Suprapubic skin (tissue), 4 donors: Measurements from ENCODE around the gene KLK14. TPM values are rescaled to one million over a fixed set of nuclear protein-coding genes. Genes with fewer than 3 reads are reported as not detected.

Experiments used
- DNase-seq, 2 donors: peaks; one replicate each; pipeline ENCODE4 v3.0.0-alpha.2; 2019; ENCODE audit warnings: low spot score in 2 of 2
- H3K27ac ChIP-seq: fragments of 200-600 bp; sonication (generic); one replicate; pipeline ENCODE4 v1.5.1; 2019
- H3K27me3 ChIP-seq: fragments of 200-600 bp; sonication (generic); one replicate; pipeline ENCODE4 v1.5.1; 2019
- H3K36me3 ChIP-seq: fragments of 200-600 bp; sonication (generic); one replicate; pipeline ENCODE4 v1.5.1; 2019
- H3K4me1 ChIP-seq: fragments of 200-600 bp; sonication (generic); one replicate; pipeline ENCODE4 v1.5.1; 2019
- H3K4me3 ChIP-seq: fragments of 200-600 bp; sonication (generic); one replicate; pipeline ENCODE4 v1.5.1; 2019; ENCODE audit warnings: mild to moderate bottlenecking
- H3K9me3 ChIP-seq: fragments of 200-600 bp; sonication (generic); one replicate; pipeline ENCODE4 v1.5.1; 2019
- CTCF ChIP-seq, 2 donors: fragments of 200-600 bp in 1 of 2; fragments of 450-650 bp in 1 of 2; sonication (generic) in 1 of 2; IDR thresholded peaks; one replicate each; pipeline ENCODE4 v1.5.1; 2016 to 2019; ENCODE audit warnings: antibody characterized with exemption in 2 of 2, mild to moderate bottlenecking in 1 of 2, moderate library complexity in 1 of 2
- EP300 ChIP-seq: sonication (generic); formaldehyde crosslinking; IDR thresholded peaks from one replicate; pipeline ENCODE4 v1.6.1; 2017; ENCODE audit warnings: antibody characterized with exemption
- POLR2A ChIP-seq, 2 donors: fragments of 450-650 bp; IDR thresholded peaks; one replicate each; pipeline ENCODE4 v1.6.1; 2017; ENCODE audit warnings: antibody characterized with exemption in 2 of 2, mild to moderate bottlenecking in 2 of 2, moderate library complexity in 2 of 2
- POLR2AphosphoS5 ChIP-seq, 3 donors: sonication (generic); formaldehyde crosslinking; IDR thresholded peaks; one replicate each; pipeline ENCODE4 v1.6.1; 2017; ENCODE audit warnings: antibody characterized with exemption in 3 of 3
- WGBS: methylation state at CpG from one replicate; pipeline ENCODE4 v1.1.5; 2018; 5-methylcytosine and 5-hydroxymethylcytosine counted together
- total RNA-seq, 4 donors: library from RNA; depleted of rRNA; stranded (reverse); fragments of >200 nt; gene quantifications; one replicate each; pipeline ENCODE4 v1.1.0, GENCODE V29; 2016

The KLK14 gene
- total RNA-seq, 4 donors from 2014 or later: 3.8 to 22.8 (median 5.2) TPM

- Histone ChIP-seq H3K4me3 (no peak overlapping the region), H3K27me3 (no peaks in the 10 kb centered on the region), H3K27ac (no peak overlapping the region), H3K9me3 (no peaks in the 10 kb centered on the region), H3K36me3 (no peaks in the 10 kb centered on the region), H3K4me1 (peaks cover 9% of the 10 kb centered on the region)
- no peak for TF ChIP-seq CTCF (IDR thresholded peaks at IDR 0.05)
- no peak for TF ChIP-seq POLR2A (IDR thresholded peaks at IDR 0.05)
- no peak for TF ChIP-seq POLR2AphosphoS5 (IDR thresholded peaks at IDR 0.05)
- TF ChIP-seq EP300: no peak
- DNase-seq: peak in 1 of 2 donors; percentile 40
- WGBS: 8% methylated on average over 4 of the region's 4 CpGs
Observed at GRCh38 chr19:51047031-51047335, 35.7 kb downstream of the KLK14 start.

- WGBS: 79% methylated on average over 11 of the region's 11 CpGs
Observed at GRCh38 chr19:51044327-51044726, 38.4 kb downstream of the KLK14 start.

GRCh38 chr19:51043497-51043896 lies 39.2 kb downstream of the KLK14 start:
- peak in 1 of 2 donors; percentile 24 for DNase-seq
- no peak overlapping the region for H3K27ac ChIP-seq
- H3K9me3 ChIP-seq: no peaks in the 10 kb centered on the region
- H3K4me3 ChIP-seq: no peak overlapping the region
- H3K4me1 ChIP-seq: peaks cover 11% of the 10 kb centered on the region
- TF ChIP-seq EP300 (no peak), CTCF (IDR thresholded peaks at IDR 0.05) (no peak), POLR2AphosphoS5 (IDR thresholded peaks at IDR 0.05) (no peak), POLR2A (IDR thresholded peaks at IDR 0.05) (no peak)
- 88% methylated on average over 7 of the region's 9 CpGs for WGBS
- no peaks in the 10 kb centered on the region for H3K27me3 ChIP-seq
- H3K36me3 ChIP-seq: no peaks in the 10 kb centered on the region

More at GRCh38 chr19:51044327-51044726, 38.4 kb downstream of the KLK14 start:
- Histone ChIP-seq H3K36me3 (no peaks in the 10 kb centered on the region), H3K4me1 (peaks cover 9% of the 10 kb centered on the region), H3K27ac (no peak overlapping the region), H3K27me3 (no peaks in the 10 kb centered on the region), H3K9me3 (no peaks in the 10 kb centered on the region), H3K4me3 (no peak overlapping the region)
- no peak for DNase-seq
- no peak for TF ChIP-seq CTCF (IDR thresholded peaks at IDR 0.05)
- no peak for TF ChIP-seq EP300
- TF ChIP-seq POLR2A (IDR thresholded peaks at IDR 0.05): no peak
- no peak for TF ChIP-seq POLR2AphosphoS5 (IDR thresholded peaks at IDR 0.05)

GRCh38 chr19:51040151-51040550 lies 42.5 kb downstream of the KLK14 start:
- 93% methylated on average over 6 of the region's 6 CpGs for WGBS
- Histone ChIP-seq H3K27me3 (no peaks in the 10 kb centered on the region), H3K36me3 (no peaks in the 10 kb centered on the region), H3K4me3 (no peak overlapping the region), H3K4me1 (peaks cover 5% of the 10 kb centered on the region), H3K27ac (no peak overlapping the region), H3K9me3 (no peaks in the 10 kb centered on the region)
- TF ChIP-seq CTCF (IDR thresholded peaks at IDR 0.05) (no peak), EP300 (no peak)
- DNase-seq: no peak

GRCh38 chr19:51036519-51036918 lies 46.2 kb downstream of the KLK14 start:
- peaks cover 5% of the 10 kb centered on the region for H3K4me1 ChIP-seq
- no peaks in the 10 kb centered on the region for H3K9me3 ChIP-seq
- TF ChIP-seq POLR2AphosphoS5 (IDR thresholded peaks at IDR 0.05): no peak
- no peak for TF ChIP-seq CTCF (IDR thresholded peaks at IDR 0.05)
- TF ChIP-seq POLR2A (IDR thresholded peaks at IDR 0.05): no peak
- TF ChIP-seq EP300: no peak
- DNase-seq: no peak
- peaks cover 8% of the 10 kb centered on the region for H3K27me3 ChIP-seq
- 69% methylated on average over 9 of the region's 9 CpGs for WGBS
- H3K27ac ChIP-seq: no peak overlapping the region
- no peaks in the 10 kb centered on the region for H3K36me3 ChIP-seq
- H3K4me3 ChIP-seq: no peak overlapping the region
